Muscle of back (tissue), 11 donors: ENCODE measurements around the gene NAB2. TPM values are rescaled to one million over a fixed set of nuclear protein-coding genes. Genes with fewer than 3 reads are reported as not detected.
"Not testable (repeated sequence)": the region's sequence is repeated elsewhere in the genome, so short reads cannot be mapped to it uniquely, and the experiment has no call there.

Experiments used
- DNase-seq, 3 donors: peaks; one replicate each; pipeline versions ENCODE4 v3.0.0 to v3.0.0-alpha.2; 2013
- polyA plus RNA-seq, 10 donors: library from polyadenylated mRNA; unstranded; fragments of 120-200 nt; gene quantifications; one replicate each; pipeline ENCODE4 v1.2.1, GENCODE V29; 2013; ENCODE audit not compliant: insufficient read length in 10 of 10

Gene NAB2
- polyA plus RNA-seq, 10 donors = 23.9 to 40.1 (median 30.4) TPM

- no peak for DNase-seq
Observed at GRCh38 chr12:57063991-57064685, 24.8 kb upstream of the NAB2 start.

- no peak for DNase-seq
Observed at GRCh38 chr12:57066245-57066644, 22.7 kb upstream of the NAB2 start.

DNA sequence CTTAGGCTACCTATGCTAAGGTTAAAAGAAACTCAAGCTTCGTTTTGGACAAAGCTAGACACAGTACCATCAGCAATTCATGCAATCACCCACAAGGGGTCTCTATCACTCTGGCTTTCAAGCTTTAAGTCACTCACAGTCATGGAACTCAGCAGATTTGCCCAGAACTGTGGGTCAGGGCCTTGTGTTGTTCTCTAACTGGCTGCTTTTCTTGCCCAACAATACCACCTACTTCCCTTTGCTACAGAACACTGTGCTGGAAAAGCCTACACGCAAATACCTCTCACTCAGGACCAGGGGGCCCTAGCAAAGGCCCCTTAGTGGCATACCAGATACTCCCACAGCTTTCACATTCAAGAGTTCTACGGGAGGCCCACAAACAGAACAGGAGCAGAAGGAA lies 19.4 kb upstream of the NAB2 start:
- DNase-seq = peak; percentile 78 to 88 (median 78)

DNA sequence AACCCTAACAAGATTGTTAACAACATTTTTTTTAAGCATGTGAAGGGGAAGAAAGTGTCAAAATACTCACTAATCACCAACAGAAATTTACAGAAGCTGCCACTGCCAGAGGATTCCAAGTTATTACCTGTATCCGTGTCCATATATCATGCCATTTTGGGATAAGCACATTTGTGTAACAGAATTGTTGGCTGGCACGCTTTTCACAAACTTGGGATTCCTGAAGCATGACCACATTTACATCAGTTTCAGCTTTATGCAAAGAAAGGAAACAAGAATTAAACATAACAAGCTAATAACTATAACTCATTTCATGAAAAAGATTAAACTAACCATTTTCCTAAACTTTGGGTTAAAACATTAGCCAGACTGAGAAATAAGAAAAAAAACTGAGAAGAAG lies 16.3 kb upstream of the NAB2 start:
- no peak for DNase-seq

DNA sequence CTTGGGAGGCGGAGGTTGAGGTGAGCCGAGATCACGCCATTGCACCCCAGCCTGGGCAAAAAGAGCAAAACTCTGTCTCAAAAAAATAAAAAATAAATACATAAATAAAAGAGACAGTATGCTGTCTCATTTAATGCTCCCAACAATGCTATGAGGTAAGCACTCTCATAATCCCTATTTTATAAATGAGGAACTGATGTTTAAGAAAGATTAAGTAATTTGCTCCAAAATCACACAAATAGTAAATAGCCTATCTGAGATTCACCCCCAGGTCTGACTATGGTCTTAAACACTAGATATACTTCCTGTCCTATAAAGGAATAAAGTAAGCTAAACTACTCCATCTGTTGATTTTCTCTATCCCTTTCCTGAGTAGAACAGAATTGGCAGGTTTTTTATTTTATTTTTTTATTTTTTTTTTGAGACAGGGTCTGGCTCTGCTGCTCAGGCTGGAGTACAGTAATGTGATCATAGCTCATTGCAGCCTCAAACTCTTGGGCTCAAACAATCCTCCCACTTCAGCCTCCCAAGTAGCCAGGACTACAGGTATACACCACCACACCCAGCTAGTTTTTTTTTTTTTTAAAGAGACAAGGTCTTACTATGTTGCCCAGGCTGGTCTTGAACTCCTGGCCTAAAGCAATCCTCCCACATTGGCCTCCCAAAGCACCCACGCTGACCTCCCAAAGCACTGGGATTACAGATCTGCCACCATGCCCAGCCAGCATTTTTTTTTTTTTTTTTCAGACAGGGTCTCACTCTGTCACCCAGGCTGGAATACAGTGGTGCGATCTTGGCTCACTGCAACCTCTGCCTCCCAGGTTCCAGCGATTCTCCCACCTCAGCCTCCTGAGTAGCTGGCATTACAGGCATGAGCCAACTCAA lies 15.1 kb upstream of the NAB2 start:
- DNase-seq = not testable (repeated sequence)

DNA sequence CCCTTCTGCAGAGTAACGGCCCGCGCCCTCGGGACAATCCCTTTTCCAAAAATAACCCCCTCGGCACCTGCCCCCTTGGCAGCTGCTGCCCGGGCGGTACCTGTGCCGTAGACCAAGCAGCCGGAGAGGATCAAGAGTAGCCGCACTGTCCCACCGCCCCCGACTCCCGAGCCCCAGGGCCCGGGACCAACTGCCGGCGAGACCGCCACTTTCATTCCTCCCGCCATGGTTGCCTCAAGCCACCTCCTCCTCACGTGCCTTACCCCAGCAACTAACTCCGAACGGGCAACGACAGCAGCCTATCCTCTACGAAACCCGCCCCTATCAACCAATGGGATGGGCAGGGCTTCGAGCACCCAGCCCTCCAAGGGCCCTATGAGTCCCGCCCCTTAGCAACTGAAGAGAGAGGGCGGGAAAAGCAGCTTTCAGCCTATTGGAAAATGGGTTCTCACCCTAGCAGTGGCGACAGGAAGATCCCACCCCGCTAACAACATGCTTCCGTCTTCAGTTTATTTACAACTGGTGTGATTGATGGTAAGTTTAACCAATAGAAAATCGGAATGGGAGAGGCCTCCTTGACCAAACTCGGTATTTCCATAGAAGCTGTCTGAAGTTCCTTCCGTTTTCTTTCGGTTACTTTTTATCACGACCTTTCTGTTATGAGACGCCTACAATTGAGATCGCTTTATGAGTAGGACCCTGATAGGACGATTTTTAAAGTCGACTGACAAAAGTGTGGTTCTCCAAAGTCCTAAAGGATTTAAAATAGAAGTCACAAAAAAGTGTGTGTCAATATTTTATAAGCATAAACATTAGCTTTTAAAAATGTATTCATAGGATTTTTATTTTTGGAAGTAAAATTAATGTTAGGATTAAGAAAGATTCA lies 10.2 kb upstream of the NAB2 start, which contains the start of gene NEMP1:
Gene NEMP1 (minus strand): TSS at position 273 of the 886 bp plus-strand sequence. CDS start 46 bp downstream, at position 227.
- DNase-seq = peak; percentile 99 to 100 (median 100)

- no peak for DNase-seq
Observed at GRCh38 chr12:57079821-57080220, 9.1 kb upstream of the NAB2 start.

DNA sequence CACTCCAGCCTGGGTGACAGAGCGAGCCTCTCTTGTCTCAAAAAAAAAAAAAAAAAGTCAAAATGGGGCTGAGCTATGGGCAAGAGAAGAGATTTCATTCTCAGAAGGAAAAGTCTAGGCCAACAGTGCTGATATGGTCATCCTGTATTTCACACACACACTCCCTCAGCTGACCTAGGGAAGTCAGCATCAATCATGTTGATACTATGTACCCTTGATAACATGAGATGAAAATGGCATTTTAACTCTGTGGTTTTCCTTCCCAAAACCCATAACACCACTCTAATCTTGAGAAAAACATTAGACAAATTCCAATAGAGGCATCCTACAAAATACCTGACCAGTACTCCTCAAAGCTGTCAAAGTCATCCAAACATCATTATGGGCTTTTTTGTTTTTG lies 8.1 kb upstream of the NAB2 start:
- no peak for DNase-seq

GRCh38 chr12:57085999-57086492 lies 2.9 kb upstream of the NAB2 start:
- DNase-seq = peak; percentile 58 to 91 (median 86)

DNA sequence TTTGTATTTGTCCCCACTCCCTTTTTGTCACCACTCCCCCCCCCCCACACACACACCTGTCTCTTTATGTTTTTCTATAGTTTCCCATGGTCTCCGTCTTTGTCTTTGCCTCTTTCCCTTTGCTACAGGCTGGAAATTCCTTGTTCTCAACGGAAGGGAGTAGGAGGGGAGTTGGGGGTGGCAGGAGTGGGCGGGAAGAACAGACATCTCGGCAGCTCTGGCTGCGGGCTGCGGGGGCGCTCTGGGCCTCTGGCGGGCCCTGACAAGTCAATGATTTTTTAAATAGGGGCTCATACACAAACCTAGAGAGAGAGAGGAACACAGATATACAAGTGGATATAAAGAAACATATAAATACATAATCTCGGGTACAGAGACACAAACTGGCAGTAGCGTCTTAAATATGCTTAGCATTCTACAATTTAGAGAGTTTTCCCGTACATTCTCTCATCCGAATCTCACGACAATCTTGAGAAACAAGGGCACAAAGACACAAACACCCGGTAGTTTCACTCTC lies 2.4 kb upstream of the NAB2 start:
- DNase-seq = peak; percentile 79 to 91 (median 80)

- DNase-seq = peak; percentile 90 to 94 (median 91)
Observed at GRCh38 chr12:57087010-57087690, 1.8 kb upstream of the NAB2 start.

GRCh38 chr12:57087691-57088353 lies 1.1 kb upstream of the NAB2 start:
- peak; percentile 94 to 98 (median 97) for DNase-seq

- DNase-seq = peak; percentile 61 to 90 (median 69)
Observed at GRCh38 chr12:57089271-57090245, 644 bp downstream of the NAB2 start.

GRCh38 chr12:57090490-57090889 lies 1.6 kb downstream of the NAB2 start:
- DNase-seq = no peak

DNA sequence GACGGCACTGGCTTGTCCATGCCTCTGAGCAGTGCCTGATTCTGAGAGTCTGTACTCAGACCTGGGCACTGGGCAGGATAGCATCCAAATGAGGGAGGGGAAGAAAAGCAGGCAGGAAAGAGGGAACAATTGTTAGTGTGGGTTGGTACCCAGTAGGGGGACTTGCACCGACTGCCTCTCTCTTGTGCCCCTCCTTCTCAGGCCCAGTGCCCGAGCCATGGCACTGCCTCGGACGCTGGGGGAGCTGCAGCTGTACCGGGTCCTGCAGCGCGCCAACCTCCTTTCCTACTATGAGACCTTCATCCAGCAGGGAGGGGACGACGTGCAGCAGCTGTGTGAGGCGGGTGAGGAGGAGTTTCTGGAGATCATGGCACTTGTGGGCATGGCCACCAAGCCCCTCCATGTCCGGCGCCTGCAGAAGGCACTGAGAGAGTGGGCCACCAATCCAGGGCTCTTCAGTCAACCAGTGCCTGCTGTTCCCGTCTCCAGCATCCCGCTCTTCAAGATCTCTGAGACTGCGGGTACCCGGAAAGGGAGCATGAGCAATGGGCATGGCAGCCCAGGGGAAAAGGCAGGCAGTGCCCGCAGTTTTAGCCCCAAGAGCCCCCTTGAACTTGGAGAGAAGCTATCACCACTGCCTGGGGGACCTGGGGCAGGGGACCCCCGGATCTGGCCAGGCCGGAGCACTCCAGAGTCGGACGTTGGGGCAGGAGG lies 2.2 kb downstream of the NAB2 start:
- DNase-seq = peak in 1 of 3 donors; percentile 51

GRCh38 chr12:57091638-57092528 lies 3.0 kb downstream of the NAB2 start:
- no peak for DNase-seq

DNA sequence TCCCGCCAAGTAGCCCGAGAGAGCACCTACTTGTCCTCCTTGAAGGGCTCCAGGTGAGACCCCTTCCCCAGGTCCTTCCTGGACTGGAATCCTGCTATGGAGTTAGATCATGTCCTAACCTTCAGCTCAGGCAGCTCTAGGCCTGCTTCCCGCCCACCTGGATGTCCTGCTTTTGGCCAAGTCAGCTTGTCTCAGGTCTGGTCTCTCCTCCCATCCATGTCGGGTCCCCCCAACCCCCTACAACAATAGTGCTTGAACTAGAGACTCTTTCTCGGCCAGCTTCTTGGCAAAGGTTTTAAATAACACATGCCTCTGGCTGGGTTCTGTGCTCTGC lies 3.6 kb downstream of the NAB2 start:
- DNase-seq = no peak
